WTC11 (cell line): ENCODE results near the gene ALKBH8.

Source experiments
- CREM ChIP-seq: sonication (generic); formaldehyde crosslinking; IDR thresholded peaks from 2 replicates; pipeline ENCODE4 v1.8.1; 2022; ENCODE audit warnings: mild to moderate bottlenecking, missing genetic modification reagents, moderate library complexity
- FOXK1 ChIP-seq: sonication (generic); formaldehyde crosslinking; IDR thresholded peaks from 2 replicates; pipeline ENCODE4 v1.8.0; 2022; ENCODE audit warnings: mild to moderate bottlenecking, moderate library complexity, missing genetic modification reagents
- NFYB ChIP-seq: sonication (generic); formaldehyde crosslinking; conservative IDR thresholded peaks from 2 replicates; pipeline ENCODE4 v1.8.0; 2022; ENCODE audit warnings: low read depth, missing genetic modification reagents
- TCF7 ChIP-seq: sonication (generic); formaldehyde crosslinking; IDR thresholded peaks from 2 replicates; pipeline ENCODE4 v1.8.0; 2022; ENCODE audit warnings: mild to moderate bottlenecking, low read depth, missing genetic modification reagents, moderate library complexity
- ZNF121 ChIP-seq: sonication (generic); formaldehyde crosslinking; IDR thresholded peaks from 2 replicates; pipeline ENCODE4 v1.8.0; 2023; ENCODE audit warnings: missing genetic modification reagents
- TF ChIP-seq, protein P1 (sequence below): fragments of 200-600 bp; IDR thresholded peaks from 2 replicates; pipeline ENCODE4 v1.8.0; 2022; ENCODE audit warnings: antibody characterized with exemption
- TF ChIP-seq, protein P2 (sequence below): sonication (generic); formaldehyde crosslinking; IDR thresholded peaks from 2 replicates; pipeline ENCODE4 v1.8.0; 2023; ENCODE audit warnings: mild to moderate bottlenecking, missing genetic modification reagents
- TF ChIP-seq, protein P3 (sequence below): sonication (generic); formaldehyde crosslinking; IDR thresholded peaks from 2 replicates; pipeline ENCODE4 v1.8.1; 2022; ENCODE audit warnings: mild to moderate bottlenecking, moderate library complexity, missing genetic modification reagents

DNA sequence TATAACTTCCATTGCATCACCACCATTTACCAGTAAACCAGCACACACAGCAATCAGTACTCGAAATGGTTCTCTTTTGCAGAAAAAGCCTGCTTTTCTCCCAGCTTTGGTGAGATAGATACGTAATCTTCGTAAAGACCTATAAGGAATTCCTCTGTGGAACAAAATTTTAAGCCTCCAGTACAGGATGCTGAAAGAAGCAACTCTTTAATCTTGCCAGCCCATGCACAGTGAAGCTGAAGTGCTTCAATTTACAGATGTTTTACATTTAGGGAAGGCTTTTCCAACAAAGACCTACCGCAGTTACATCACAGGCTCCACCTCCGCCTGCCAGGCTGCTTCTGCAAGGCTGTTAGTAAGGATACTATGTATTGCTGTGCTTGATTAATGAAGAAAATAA is 27.3 kb upstream of the ALKBH8 start:
- TF ChIP-seq, protein P1, sequence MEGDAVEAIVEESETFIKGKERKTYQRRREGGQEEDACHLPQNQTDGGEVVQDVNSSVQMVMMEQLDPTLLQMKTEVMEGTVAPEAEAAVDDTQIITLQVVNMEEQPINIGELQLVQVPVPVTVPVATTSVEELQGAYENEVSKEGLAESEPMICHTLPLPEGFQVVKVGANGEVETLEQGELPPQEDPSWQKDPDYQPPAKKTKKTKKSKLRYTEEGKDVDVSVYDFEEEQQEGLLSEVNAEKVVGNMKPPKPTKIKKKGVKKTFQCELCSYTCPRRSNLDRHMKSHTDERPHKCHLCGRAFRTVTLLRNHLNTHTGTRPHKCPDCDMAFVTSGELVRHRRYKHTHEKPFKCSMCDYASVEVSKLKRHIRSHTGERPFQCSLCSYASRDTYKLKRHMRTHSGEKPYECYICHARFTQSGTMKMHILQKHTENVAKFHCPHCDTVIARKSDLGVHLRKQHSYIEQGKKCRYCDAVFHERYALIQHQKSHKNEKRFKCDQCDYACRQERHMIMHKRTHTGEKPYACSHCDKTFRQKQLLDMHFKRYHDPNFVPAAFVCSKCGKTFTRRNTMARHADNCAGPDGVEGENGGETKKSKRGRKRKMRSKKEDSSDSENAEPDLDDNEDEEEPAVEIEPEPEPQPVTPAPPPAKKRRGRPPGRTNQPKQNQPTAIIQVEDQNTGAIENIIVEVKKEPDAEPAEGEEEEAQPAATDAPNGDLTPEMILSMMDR, result no peak
- TF ChIP-seq FOXK1 (CRISPR knock-in tag), result no peak
- TF ChIP-seq ZNF121 (CRISPR knock-in tag), result no peak
- no peak for TF ChIP-seq NFYB (CRISPR knock-in tag)
- TF ChIP-seq, protein P2, sequence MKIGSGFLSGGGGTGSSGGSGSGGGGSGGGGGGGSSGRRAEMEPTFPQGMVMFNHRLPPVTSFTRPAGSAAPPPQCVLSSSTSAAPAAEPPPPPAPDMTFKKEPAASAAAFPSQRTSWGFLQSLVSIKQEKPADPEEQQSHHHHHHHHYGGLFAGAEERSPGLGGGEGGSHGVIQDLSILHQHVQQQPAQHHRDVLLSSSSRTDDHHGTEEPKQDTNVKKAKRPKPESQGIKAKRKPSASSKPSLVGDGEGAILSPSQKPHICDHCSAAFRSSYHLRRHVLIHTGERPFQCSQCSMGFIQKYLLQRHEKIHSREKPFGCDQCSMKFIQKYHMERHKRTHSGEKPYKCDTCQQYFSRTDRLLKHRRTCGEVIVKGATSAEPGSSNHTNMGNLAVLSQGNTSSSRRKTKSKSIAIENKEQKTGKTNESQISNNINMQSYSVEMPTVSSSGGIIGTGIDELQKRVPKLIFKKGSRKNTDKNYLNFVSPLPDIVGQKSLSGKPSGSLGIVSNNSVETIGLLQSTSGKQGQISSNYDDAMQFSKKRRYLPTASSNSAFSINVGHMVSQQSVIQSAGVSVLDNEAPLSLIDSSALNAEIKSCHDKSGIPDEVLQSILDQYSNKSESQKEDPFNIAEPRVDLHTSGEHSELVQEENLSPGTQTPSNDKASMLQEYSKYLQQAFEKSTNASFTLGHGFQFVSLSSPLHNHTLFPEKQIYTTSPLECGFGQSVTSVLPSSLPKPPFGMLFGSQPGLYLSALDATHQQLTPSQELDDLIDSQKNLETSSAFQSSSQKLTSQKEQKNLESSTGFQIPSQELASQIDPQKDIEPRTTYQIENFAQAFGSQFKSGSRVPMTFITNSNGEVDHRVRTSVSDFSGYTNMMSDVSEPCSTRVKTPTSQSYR (CRISPR knock-in tag), result no peak
- TF ChIP-seq TCF7 (CRISPR knock-in tag), result no peak
- TF ChIP-seq, protein P3, sequence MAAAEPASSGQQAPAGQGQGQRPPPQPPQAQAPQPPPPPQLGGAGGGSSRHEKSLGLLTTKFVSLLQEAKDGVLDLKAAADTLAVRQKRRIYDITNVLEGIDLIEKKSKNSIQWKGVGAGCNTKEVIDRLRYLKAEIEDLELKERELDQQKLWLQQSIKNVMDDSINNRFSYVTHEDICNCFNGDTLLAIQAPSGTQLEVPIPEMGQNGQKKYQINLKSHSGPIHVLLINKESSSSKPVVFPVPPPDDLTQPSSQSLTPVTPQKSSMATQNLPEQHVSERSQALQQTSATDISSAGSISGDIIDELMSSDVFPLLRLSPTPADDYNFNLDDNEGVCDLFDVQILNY (CRISPR knock-in tag), result no peak
- TF ChIP-seq CREM (CRISPR knock-in tag), result no peak
